Measurements from ENCODE around the gene TCFL5.
"Not testable (repeated sequence)": the region's sequence is repeated elsewhere in the genome, so short reads cannot be mapped to it uniquely, and the experiment has no call there.

The TCFL5 gene

GRCh38 chr20:62855120-62855519, 6.5 kb downstream of the TCFL5 start:
- no peak for DNase-seq (ENCODE audit: low read depth)

DNA sequence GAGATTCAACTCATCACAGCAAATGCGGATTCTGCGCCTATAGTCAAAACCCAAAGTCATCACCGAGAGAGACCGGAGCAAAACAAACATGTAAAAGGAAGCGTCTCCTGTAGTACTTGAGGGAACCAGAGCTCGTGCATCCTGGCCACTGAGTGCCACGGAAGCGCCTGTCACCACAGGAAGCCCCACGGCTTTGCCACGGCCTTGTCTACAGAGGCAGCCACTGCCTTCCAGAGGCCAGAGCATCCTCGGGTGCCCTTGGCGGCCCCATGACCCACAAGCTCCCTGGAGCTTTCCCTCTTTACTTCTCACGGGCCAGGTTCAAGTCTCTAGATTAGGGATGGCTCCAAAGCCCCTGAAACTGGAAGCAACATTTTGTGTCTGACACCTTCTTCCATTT, 7.5 kb downstream of the TCFL5 start:
- DNase-seq (ENCODE audit: low read depth) = no peak

DNA sequence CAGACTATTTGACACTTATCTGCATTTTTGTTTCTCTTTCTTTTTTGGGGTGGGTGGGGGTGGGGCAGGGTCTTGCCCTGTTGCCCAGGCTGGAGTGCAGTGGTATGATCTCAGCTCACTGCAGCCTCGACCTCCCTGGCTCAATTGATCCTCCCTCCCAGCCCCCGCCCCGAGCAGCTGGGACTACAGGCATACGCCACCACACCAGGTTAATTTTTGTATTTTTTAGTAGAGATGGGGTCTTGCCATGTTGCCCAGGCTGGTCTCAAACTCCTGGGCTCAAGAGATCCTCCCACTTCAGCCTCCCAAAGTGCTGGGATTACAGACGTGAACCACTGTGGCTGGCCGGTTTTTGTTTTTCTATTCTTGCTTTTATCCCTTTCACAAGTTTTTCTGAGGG, 8.3 kb downstream of the TCFL5 start:
- DNase-seq (ENCODE audit: low read depth) = not testable (repeated sequence)

DNA sequence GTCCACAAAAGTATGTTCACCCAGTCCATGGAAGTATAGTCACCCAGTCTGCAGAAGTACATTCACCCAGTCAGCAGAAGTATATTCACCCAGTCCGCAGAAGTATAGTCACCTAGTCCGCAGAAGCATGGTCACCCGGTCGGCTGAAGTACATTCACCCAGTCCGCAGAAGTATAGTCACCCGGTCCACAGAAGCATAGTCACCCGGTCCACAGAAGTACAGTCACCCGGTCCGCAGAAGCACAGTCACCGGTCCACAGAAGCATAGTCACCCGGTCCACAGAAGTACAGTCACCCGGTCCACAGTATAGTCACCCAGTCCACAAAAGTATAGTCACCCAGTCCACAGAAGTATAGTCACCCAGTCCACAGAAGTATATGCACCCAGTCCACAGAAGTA, 8.8 kb downstream of the TCFL5 start:
- no peak for DNase-seq (ENCODE audit: low read depth)

GRCh38 chr20:62852196-62852595, 9.4 kb downstream of the TCFL5 start:
- DNase-seq (ENCODE audit: low read depth) = no peak

GRCh38 chr20:62850333-62850974, 11.2 kb downstream of the TCFL5 start:
- DNase-seq (ENCODE audit: low read depth) = no peak

GRCh38 chr20:62849431-62849830, 12.2 kb downstream of the TCFL5 start:
- no peak for DNase-seq (ENCODE audit: low read depth)

DNA sequence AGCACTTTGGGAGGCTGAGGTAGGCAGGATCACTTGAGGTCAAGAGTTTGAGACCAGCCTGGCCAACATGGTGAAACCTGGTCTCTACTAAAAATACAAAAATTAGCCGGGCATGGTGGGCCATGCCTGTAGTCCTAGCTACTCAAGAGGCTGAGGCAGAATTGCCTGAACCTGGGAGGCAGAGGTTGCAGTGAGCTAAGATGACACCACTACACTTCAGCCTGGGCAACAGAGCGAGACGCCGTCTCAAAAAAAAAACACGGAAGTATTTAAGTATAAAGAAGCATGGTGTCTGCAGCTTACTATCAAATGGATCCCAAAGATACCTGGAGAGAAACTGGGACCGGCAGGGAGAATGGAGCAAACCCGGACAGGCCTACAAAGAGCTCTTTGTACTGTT, 12.7 kb downstream of the TCFL5 start:
- not testable (repeated sequence) for DNase-seq (ENCODE audit: low read depth)

GRCh38 chr20:62846166-62846890, 15.3 kb downstream of the TCFL5 start:
- DNase-seq (ENCODE audit: low read depth) = no peak

GRCh38 chr20:62845416-62846160, 16.0 kb downstream of the TCFL5 start:
- no peak for DNase-seq (ENCODE audit: low read depth)

DNA sequence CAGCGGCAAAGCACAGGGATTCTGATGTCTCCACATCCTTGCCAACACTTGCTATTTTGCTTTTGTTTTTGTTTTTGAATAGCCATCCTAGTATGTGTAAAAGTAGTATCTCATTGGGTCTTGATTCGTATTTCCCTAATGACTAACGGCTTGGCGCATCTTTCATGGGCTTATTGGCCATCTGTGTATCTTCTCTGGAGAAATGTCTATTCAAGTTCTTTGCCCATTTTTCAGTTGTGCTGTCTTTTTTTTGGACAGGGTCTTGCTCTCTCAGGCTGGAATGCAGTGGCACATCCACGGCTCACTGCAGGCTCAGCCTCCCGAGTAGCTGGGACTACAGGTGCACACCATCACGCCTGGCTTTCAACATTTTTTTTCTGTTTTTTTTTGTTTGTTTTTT, 17.4 kb downstream of the TCFL5 start:
- no peak for DNase-seq (ENCODE audit: low read depth)

GRCh38 chr20:62843656-62844055, 18.0 kb downstream of the TCFL5 start:
- no peak for DNase-seq (ENCODE audit: low read depth)

- DNase-seq (ENCODE audit: low read depth) = no peak
Observed at GRCh38 chr20:62841705-62842212, 19.9 kb downstream of the TCFL5 start.

- DNase-seq (ENCODE audit: low read depth) = no peak
Observed at GRCh38 chr20:62840244-62841197, 21.1 kb downstream of the TCFL5 start.

GRCh38 chr20:62839816-62840215, 21.8 kb downstream of the TCFL5 start:
- no peak for DNase-seq (ENCODE audit: low read depth)

DNA sequence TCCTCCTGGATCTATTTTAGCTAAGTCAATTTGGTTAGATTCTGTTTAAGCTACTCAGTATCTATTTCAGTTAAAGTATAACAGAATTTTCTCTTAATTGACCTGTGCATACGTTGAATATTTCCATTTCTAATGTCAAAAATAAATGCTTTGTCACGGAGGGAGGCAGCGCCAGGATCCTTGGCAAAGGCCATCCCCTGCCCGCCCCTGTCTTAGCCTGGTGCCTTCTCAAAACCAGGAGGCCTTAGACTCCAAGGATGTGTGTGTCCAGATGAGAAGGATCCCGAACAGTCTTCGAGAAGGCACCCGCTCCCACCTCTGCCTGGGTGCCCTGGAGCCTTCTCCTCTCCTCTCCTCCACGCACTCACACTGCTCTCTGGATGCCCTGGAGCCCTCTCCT, 22.4 kb downstream of the TCFL5 start:
- no peak for DNase-seq (ENCODE audit: low read depth)

GRCh38 chr20:62838128-62838891, 23.3 kb downstream of the TCFL5 start:
- DNase-seq (ENCODE audit: low read depth) = no peak

DNA sequence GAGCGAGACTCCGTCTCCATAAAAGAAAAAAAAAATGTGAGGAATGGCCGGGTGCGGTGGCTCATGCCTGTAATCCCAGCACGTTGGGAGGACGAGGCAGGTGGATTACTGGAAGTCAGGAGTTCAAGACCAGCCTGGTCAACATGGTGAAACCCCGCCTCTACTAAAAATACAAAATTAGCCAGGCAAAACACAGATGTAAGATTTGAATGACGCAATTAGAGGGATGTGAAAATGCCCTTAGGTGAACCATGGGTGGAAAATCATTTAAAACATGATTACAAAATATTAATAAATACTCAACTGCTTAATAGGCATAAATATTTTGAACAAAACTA, 23.9 kb downstream of the TCFL5 start:
- no peak for DNase-seq (ENCODE audit: low read depth)

DNA sequence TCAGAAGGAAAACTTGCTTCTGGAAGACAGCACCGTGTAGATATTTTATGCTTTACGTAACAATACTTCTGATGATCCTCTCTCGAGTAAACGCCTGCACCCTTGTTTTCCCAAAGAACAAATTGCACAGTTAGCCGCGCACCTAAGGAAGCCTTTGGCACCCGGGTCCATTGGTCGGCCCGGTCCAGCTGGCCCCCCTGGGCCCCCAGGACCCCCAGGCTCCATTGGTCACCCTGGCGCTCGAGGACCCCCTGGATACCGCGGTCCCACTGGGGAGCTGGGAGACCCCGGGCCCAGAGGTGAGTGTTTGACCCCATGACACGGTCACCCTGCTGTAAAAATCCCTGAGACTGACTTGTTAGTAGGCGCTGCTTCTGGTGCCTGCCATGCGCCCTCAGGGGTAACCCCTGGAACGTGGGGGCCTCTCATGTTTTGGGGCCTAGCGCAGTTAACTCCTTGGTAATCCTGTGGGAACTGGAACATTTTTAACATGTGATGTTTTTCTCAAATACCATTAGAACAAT, 24.6 kb downstream of the TCFL5 start:
- no peak for DNase-seq (ENCODE audit: low read depth)

- no peak for DNase-seq (ENCODE audit: low read depth)
Observed at GRCh38 chr20:62835931-62836861, 25.4 kb downstream of the TCFL5 start.
